Esophagus squamous epithelium (tissue), 4 donors: ENCODE measurements around the gene ERC1.

ENCODE experiments used
- POLR2A ChIP-seq, 4 donors: fragments of 450-650 bp; IDR thresholded peaks; one replicate each; pipeline ENCODE4 v1.6.1; 2017; ENCODE audit warnings: antibody characterized with exemption in 4 of 4, mild to moderate bottlenecking in 4 of 4, moderate library complexity in 3 of 4
- TF ChIP-seq, protein P1 (sequence below), 6 experiments: fragments of 450-650 bp in 4 of 6; fragments of 200-600 bp in 2 of 6; sonication (generic) in 2 of 6; IDR thresholded peaks; one replicate each; pipeline ENCODE4 v1.5.1; 2016 to 2019; ENCODE audit warnings: antibody characterized with exemption in 6 of 6, mild to moderate bottlenecking in 4 of 6, moderate library complexity in 4 of 6

DNA sequence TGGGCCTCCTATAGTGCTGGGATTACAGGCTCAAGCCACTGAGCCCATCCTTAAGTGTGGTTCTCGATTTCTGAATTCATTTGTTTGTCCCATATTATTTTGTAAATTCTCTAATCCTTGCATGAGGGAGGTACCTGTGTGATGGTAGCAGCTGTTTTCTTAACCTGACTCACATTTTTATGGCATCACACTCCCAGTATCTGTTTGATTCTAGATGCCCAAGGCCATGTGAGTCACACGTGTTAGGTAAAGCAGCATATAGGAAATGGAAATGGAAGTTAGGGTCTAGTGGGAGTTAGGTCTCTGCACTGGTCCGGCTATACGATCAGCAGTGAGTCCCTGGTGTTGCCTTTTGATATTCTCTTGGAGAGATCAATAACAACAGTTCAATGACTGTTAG lies 198.1 kb downstream of the ERC1 start:
- TF ChIP-seq, protein P1, sequence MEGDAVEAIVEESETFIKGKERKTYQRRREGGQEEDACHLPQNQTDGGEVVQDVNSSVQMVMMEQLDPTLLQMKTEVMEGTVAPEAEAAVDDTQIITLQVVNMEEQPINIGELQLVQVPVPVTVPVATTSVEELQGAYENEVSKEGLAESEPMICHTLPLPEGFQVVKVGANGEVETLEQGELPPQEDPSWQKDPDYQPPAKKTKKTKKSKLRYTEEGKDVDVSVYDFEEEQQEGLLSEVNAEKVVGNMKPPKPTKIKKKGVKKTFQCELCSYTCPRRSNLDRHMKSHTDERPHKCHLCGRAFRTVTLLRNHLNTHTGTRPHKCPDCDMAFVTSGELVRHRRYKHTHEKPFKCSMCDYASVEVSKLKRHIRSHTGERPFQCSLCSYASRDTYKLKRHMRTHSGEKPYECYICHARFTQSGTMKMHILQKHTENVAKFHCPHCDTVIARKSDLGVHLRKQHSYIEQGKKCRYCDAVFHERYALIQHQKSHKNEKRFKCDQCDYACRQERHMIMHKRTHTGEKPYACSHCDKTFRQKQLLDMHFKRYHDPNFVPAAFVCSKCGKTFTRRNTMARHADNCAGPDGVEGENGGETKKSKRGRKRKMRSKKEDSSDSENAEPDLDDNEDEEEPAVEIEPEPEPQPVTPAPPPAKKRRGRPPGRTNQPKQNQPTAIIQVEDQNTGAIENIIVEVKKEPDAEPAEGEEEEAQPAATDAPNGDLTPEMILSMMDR (IDR thresholded peaks at IDR 0.05), result no peak
- no peak for TF ChIP-seq POLR2A (IDR thresholded peaks at IDR 0.05)
